SJCRH30 (cell line): ENCODE data around the gene COL11A2. TPM values are rescaled to one million over a fixed set of nuclear protein-coding genes. Genes with fewer than 3 reads are reported as not detected.

Experiments used
- DNase-seq, 2 experiments: peaks; one replicate each; pipeline ENCODE4 v3.0.0-alpha.2; 2015 to 2020
- H3K27ac ChIP-seq: fragments of 250-450 bp; sonication (Bioruptor Pico); 2 replicates; pipeline ENCODE4 v1.5.1; 2020; ENCODE audit warnings: mild to moderate bottlenecking, moderate library complexity
- H3K27me3 ChIP-seq: fragments of 250-450 bp; sonication (Bioruptor Pico); 2 replicates; pipeline ENCODE4 v1.5.1; 2020; ENCODE audit warnings: mild to moderate bottlenecking, moderate library complexity
- H3K36me3 ChIP-seq: fragments of 250-450 bp; sonication (Bioruptor Pico); 2 replicates; pipeline ENCODE4 v1.5.1; 2020; ENCODE audit warnings: mild to moderate bottlenecking, moderate library complexity
- H3K4me1 ChIP-seq: fragments of 250-450 bp; sonication (Bioruptor Pico); 2 replicates; pipeline ENCODE4 v1.5.1; 2020; ENCODE audit warnings: mild to moderate bottlenecking, moderate library complexity
- H3K4me3 ChIP-seq: fragments of 250-450 bp; sonication (Bioruptor Pico); 2 replicates; pipeline ENCODE4 v1.5.1; 2020; ENCODE audit warnings: mild to moderate bottlenecking, moderate library complexity
- H3K9me3 ChIP-seq: fragments of 250-450 bp; sonication (Bioruptor Pico); replicated peaks from 2 replicates; pipeline ENCODE4 v1.5.1; 2020; ENCODE audit warnings: mild to moderate bottlenecking, moderate library complexity
- total RNA-seq: library from RNA; depleted of rRNA; stranded (reverse); fragments of >200 nt; shearing (Covaris generic); gene quantifications from 2 replicates; pipeline ENCODE4 v1.2.3, GENCODE V29; 2014

COL11A2 gene
- total RNA-seq, 1 experiment from 2014 or later: 3.8 TPM

GRCh38 chr6:33211666-33212422 lies 19.6 kb upstream of the COL11A2 start:
- H3K36me3 ChIP-seq: no peaks in the 10 kb centered on the region
- H3K9me3 ChIP-seq: no peaks in the 10 kb centered on the region
- no peak overlapping the region for H3K27ac ChIP-seq
- H3K4me3 ChIP-seq: no peak overlapping the region
- H3K27me3 ChIP-seq: no peaks in the 10 kb centered on the region
- no peak for DNase-seq
- peaks cover 9% of the 10 kb centered on the region for H3K4me1 ChIP-seq

GRCh38 chr6:33211136-33211535 lies 18.9 kb upstream of the COL11A2 start:
- DNase-seq: no peak
- peaks cover 13% of the 10 kb centered on the region for H3K4me1 ChIP-seq
- no peak overlapping the region for H3K27ac ChIP-seq
- no peak overlapping the region for H3K4me3 ChIP-seq
- H3K9me3 ChIP-seq: no peaks in the 10 kb centered on the region
- H3K27me3 ChIP-seq: no peaks in the 10 kb centered on the region
- H3K36me3 ChIP-seq: no peaks in the 10 kb centered on the region

GRCh38 chr6:33209856-33210255 lies 17.6 kb upstream of the COL11A2 start:
- Histone ChIP-seq H3K9me3 (no peaks in the 10 kb centered on the region), H3K4me3 (no peak overlapping the region), H3K27me3 (no peaks in the 10 kb centered on the region), H3K27ac (no peak overlapping the region), H3K36me3 (no peaks in the 10 kb centered on the region), H3K4me1 (peaks cover 13% of the 10 kb centered on the region)
- no peak for DNase-seq

GRCh38 chr6:33208091-33208967 lies 16.1 kb upstream of the COL11A2 start, which contains the start of gene RING1:
Gene RING1 (plus strand): TSS chr6:33208500. CDS start chr6:33208823, 323 bp downstream.
- H3K4me3 ChIP-seq: peak within 1 kb of the TSS; percentile 75
- peak within 1 kb of the TSS; percentile 70 for H3K27ac ChIP-seq
- H3K9me3 ChIP-seq: no peaks in the 10 kb centered on the region
- DNase-seq: peak; percentile 77
- H3K4me1 ChIP-seq: peaks cover 16% of the 10 kb centered on the region
- peaks cover 9% of the 10 kb centered on the region for H3K36me3 ChIP-seq
- H3K27me3 ChIP-seq: no peaks in the 10 kb centered on the region

- Histone ChIP-seq H3K27me3 (no peaks in the 10 kb centered on the region), H3K27ac (peak overlapping the region; percentile 70), H3K4me3 (peak overlapping the region; percentile 75), H3K36me3 (peaks cover 16% of the 10 kb centered on the region), H3K4me1 (peaks cover 15% of the 10 kb centered on the region), H3K9me3 (no peaks in the 10 kb centered on the region)
- peak; percentile 65 to 67 for DNase-seq
These were observed 15.4 kb upstream of the COL11A2 start for GRCh38 chr6:33207552-33208090.

GRCh38 chr6:33206864-33207551 lies 14.7 kb upstream of the COL11A2 start:
- Histone ChIP-seq H3K4me3 (peak overlapping the region; percentile 75), H3K27ac (peak overlapping the region; percentile 70), H3K27me3 (no peaks in the 10 kb centered on the region), H3K36me3 (peaks cover 22% of the 10 kb centered on the region), H3K9me3 (no peaks in the 10 kb centered on the region), H3K4me1 (peaks cover 11% of the 10 kb centered on the region)
- DNase-seq: no peak

GRCh38 chr6:33206027-33206863 lies 14.0 kb upstream of the COL11A2 start:
- DNase-seq: no peak
- no peaks in the 10 kb centered on the region for H3K9me3 ChIP-seq
- no peaks in the 10 kb centered on the region for H3K27me3 ChIP-seq
- no peak overlapping the region for H3K4me3 ChIP-seq
- H3K27ac ChIP-seq: no peak overlapping the region
- H3K36me3 ChIP-seq: peaks cover 24% of the 10 kb centered on the region
- peaks cover 16% of the 10 kb centered on the region for H3K4me1 ChIP-seq

- Histone ChIP-seq H3K27ac (no peak overlapping the region), H3K36me3 (peaks cover 24% of the 10 kb centered on the region), H3K4me1 (peaks cover 16% of the 10 kb centered on the region), H3K9me3 (no peaks in the 10 kb centered on the region), H3K4me3 (no peak overlapping the region), H3K27me3 (no peaks in the 10 kb centered on the region)
- no peak for DNase-seq
These were observed 13.1 kb upstream of the COL11A2 start for GRCh38 chr6:33205191-33206026.

- Histone ChIP-seq H3K4me1 (peaks cover 16% of the 10 kb centered on the region), H3K36me3 (peaks cover 24% of the 10 kb centered on the region), H3K27ac (no peak within 1 kb of the TSS), H3K9me3 (no peaks in the 10 kb centered on the region), H3K27me3 (no peaks in the 10 kb centered on the region), H3K4me3 (peak within 1 kb of the TSS; percentile 54)
- DNase-seq: peak; percentile 83 to 84
These were observed 12.3 kb upstream of the COL11A2 start, which contains the start of gene HSD17B8 for GRCh38 chr6:33204415-33205190. Gene HSD17B8 (plus strand): TSS chr6:33204655. CDS start chr6:33204669, 14 bp downstream.

GRCh38 chr6:33204165-33204414 lies 11.8 kb upstream of the COL11A2 start:
- DNase-seq: no peak
- Histone ChIP-seq H3K36me3 (peaks cover 24% of the 10 kb centered on the region), H3K9me3 (no peaks in the 10 kb centered on the region), H3K27me3 (no peaks in the 10 kb centered on the region), H3K4me1 (peaks cover 16% of the 10 kb centered on the region), H3K27ac (no peak overlapping the region), H3K4me3 (no peak overlapping the region)

- Histone ChIP-seq H3K9me3 (no peaks in the 10 kb centered on the region), H3K4me3 (no peak overlapping the region), H3K27ac (no peak overlapping the region), H3K27me3 (no peaks in the 10 kb centered on the region), H3K4me1 (peaks cover 14% of the 10 kb centered on the region), H3K36me3 (peaks cover 24% of the 10 kb centered on the region)
- no peak for DNase-seq
These were observed 11.3 kb upstream of the COL11A2 start for GRCh38 chr6:33203443-33204164.

GRCh38 chr6:33202799-33203198 lies 10.5 kb upstream of the COL11A2 start:
- Histone ChIP-seq H3K4me1 (peaks cover 14% of the 10 kb centered on the region), H3K9me3 (no peaks in the 10 kb centered on the region), H3K27ac (no peak overlapping the region), H3K36me3 (peaks cover 24% of the 10 kb centered on the region), H3K4me3 (no peak overlapping the region), H3K27me3 (no peaks in the 10 kb centered on the region)
- no peak for DNase-seq
